GM12872 (cell line): Measurements from ENCODE around the gene PITPNC1.

Experiments used
- TF ChIP-seq, protein P1 (sequence below): IDR thresholded peaks from 3 replicates; pipeline ENCODE4 v1.5.1; 2011; ENCODE audit warnings: low read depth, mild to moderate bottlenecking, low read length, moderate library complexity; ENCODE audit not compliant: insufficient read depth

Gene PITPNC1

DNA sequence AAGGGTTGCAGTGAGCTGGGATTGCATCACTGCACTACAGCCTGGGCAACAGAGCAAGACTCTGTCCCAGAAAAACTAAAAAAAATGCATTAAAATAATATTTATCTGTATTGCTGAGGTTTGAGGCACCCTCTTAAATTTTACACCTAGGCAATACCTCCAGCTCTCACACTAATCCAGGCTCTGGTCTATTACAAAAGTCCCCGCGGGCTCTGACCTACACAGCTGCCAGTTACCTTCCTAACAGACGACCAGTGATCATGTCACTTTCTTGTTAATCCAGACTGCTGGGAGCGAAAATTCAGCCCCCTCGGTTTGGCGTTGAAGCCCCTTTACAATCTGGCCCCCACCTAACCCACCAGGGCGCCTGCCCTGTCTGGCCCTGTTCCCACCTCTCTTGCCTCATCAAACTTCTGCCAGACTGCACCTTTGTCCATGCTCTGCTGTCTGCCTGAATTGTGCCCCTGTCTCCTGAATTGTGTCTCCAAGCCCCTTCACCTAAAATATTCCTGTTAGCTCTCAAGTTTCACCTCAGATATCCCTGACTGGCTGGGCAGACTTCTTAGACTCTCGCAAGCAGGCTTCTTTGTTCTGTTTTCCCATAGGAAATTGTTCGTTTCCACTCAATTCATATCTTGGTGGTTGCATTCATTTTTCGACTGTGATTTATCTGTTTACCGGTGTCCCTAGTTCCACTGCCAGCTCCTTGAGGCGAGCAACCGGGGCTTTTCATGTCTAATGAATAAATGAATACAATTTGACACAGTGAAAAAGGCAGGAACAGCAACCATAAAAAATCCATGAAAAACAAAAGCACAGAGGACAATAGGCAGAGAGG is 65.9 kb downstream of the PITPNC1 start:
- TF ChIP-seq, protein P1, sequence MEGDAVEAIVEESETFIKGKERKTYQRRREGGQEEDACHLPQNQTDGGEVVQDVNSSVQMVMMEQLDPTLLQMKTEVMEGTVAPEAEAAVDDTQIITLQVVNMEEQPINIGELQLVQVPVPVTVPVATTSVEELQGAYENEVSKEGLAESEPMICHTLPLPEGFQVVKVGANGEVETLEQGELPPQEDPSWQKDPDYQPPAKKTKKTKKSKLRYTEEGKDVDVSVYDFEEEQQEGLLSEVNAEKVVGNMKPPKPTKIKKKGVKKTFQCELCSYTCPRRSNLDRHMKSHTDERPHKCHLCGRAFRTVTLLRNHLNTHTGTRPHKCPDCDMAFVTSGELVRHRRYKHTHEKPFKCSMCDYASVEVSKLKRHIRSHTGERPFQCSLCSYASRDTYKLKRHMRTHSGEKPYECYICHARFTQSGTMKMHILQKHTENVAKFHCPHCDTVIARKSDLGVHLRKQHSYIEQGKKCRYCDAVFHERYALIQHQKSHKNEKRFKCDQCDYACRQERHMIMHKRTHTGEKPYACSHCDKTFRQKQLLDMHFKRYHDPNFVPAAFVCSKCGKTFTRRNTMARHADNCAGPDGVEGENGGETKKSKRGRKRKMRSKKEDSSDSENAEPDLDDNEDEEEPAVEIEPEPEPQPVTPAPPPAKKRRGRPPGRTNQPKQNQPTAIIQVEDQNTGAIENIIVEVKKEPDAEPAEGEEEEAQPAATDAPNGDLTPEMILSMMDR, result no peak

DNA sequence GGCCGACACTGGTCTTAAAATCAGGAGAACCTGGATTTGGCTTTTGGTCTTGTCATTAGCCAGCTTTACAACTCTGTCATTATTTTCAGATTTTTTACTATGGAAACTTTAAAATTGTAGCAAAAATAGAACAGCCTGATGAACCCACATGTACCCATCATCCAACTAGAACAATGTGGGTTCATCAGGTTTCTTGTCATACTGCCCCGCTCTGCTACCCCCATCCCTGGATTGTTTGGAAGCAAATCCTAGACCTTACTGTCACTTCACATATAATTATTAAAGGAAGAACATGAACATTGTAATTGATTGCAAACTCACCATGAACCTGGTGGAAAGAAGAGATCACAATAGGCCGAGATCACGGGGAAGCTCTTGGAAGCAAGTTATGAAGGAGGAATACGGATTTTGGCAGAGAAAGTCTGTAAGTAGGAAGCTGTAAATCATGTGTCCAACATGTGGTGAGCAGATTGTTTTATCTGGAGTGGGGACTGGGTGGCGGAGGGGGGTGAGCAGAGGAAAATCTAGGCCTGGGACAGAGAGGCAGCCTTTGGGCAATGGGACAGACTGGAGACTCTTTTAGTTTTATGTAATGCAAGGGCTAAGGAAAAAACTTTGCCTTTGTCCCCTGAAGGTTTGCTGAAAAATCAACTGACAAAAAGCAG is 67.0 kb downstream of the PITPNC1 start:
- TF ChIP-seq, protein P1, result no peak

DNA sequence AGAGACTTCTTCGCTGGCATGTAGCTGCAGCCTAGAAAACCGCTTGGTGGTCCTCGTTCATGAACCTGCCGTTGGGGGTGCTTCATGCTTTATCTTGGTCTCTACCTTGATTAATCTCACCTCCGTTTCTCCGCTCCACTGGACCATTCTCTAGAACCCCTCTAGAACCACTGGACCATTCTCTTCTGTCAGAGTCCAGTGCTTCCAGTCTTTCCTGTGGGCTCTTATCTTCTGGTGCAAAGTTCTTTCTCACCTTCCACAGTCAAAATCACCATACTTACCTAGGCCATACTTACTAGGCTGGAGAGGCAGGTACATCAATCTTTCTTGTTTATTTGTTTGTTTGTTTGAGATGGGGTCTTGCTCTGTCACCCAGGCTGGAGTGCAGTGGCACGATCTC is 71.4 kb downstream of the PITPNC1 start:
- TF ChIP-seq, protein P1, result no peak

DNA sequence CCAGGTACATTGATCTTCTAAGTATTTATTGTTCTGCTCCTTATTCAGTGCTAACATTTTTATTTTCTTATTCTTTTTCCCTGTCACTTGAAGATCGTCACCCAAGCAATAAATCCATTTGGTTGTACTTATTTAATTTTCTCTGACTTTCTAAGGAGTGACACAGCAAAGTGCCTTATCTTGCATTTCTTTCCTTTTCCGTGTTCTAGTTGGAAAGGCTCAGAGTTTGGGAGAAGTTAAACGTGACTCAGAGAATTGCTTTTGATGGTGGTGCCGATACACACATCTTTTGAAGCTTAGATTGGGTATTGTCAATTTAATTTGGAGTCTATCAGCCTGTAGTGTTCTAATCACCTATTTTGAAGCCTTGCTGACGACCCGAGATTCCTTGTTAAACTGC is 72.0 kb downstream of the PITPNC1 start:
- TF ChIP-seq, protein P1, result no peak

DNA sequence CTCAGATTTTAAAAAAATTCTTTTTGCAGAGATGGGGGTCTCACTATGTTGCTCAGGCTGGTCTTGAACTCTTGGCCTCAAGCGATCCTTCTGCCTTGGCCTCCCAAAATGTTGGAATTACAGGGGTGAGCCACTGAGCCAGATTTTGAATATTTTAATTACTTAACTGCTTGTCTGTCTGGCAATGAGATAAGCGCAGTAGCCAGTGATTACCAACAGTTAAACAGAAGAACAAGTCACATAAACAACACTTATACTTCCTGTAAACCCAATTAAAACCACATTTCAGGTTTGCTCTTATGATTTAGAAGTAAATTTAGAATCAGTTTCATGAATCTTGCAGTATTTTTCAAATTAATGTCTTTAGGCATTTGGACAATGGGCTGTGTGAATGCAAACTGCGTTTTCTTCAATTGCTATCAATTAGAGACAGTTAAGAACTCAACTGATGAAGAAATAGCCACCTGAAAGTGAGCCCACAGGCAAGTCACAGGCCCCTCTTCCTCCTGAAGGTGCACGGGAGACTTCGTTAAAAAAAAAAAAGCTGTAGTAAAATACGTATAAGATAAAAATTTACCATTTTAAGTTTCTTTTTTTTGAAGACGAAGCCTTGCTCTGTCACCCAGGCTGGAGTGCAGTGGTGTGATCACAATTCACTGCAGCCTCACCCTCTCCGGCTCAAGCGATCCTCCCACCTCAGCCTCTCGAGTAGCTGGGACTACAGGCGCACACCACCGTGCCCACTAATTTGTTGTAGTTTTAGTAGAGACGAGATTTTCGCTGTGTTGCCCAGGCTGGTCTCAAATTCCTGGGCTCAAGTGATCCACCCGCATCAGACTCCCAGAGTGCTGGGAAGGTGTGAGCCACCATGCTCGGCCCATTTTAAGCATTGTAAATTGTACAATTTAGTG is 73.0 kb downstream of the PITPNC1 start:
- TF ChIP-seq, protein P1, result no peak

DNA sequence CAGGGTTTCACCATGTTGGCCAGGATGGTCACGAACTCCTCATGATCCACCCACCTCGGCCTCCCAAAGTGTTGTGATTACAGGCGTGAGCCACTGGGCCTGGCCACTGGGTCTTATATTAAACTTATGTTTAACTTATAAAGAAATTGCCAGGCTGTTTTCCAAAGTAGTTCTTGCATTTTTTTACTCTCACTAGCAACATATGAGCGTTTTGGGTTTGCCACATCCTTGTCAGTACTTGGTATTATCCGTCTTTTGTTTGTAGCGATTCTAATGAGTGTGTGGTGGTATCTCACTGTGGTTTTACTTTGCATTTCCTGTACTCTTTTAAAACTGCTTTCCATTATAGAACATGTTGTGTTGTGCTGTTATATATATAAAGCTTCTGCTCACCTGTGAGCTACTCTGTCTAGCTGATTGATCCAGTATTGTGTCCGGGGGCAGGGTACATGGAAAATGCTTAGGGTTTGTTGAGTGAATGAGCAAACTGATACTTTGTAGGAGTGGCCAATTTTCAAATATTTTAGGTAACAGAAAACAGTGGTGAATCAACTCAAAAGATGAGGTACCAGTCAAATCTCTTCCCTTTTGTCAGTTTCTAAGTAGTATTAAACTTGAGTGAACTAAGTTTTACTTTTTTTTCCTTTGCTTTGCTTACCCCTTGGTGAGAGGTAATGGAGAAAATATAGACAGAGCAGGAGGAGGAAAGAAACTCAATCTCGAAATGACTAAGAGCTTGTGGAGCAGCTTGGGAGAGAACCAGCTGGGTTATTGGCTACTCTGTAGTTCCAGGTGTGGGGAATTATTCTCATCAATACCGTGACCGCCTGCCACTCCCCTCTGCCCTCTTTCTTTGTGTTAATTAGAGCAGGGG is 75.8 kb downstream of the PITPNC1 start:
- TF ChIP-seq, protein P1, result no peak
